C1 segment of cervical spinal cord (tissue), 14 donors: ENCODE data around the gene LYPD6B.

Experiments
- DNase-seq, 14 donors: peaks; one replicate each; lab custom pipeline; 2025; lab: John Stamatoyannopoulos, UW

The LYPD6B gene

GRCh38 chr2:149070681-149071320 is 32.3 kb downstream of the LYPD6B start:
- peak in 1 of 14 donors; percentile 54 for DNase-seq

- DNase-seq = no peak
Measured at GRCh38 chr2:149075105-149075504, 36.6 kb downstream of the LYPD6B start.

GRCh38 chr2:149075853-149076252 is 37.4 kb downstream of the LYPD6B start:
- no peak for DNase-seq

DNA sequence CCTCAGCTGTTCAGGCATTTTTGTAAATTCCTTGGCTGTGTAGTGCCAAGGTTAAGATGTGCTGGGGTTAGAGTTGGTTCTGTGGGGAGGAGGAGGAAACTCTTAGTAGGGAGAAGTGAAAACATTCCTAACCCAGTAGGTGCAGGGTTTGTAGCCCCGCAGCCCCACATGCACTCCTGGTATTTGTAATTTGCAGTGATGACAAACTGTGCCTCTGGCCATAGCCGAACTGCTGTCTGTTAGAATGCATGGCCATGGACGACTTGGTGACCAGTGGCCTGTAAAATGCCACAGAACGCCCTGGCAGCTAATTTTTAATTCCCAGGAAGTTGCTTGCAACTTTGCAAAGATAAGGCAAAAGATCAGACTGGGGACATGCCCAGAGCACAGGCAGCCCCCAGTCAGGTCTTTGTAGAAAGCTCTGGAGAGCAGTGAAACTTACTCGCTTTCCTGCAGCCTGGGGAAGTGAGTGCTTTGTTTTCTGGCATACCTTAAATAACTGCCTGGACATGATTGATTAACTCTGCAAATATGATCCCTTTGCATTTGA is 38.4 kb downstream of the LYPD6B start:
- no peak for DNase-seq

DNA sequence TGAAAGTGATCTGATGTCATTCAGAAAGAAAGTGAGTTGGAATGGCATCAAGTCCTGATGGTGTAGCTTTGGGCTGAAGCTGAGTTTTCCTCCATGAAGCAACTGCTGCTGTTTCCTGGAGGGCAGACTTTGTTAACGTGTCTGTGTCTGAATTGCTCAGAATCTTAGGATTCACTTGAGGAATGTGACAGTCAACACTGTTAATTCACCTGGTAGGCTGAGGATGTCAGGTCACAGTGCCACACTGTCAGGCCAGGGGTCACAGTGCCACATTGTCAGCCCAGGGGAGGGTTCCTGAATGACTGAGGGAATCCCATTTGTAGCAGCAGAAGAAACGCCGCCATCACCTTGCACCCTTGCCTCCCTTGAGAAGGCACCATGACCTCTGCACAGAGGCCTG is 39.4 kb downstream of the LYPD6B start:
- DNase-seq = no peak

GRCh38 chr2:149080099-149080498 is 41.6 kb downstream of the LYPD6B start:
- no peak for DNase-seq

DNA sequence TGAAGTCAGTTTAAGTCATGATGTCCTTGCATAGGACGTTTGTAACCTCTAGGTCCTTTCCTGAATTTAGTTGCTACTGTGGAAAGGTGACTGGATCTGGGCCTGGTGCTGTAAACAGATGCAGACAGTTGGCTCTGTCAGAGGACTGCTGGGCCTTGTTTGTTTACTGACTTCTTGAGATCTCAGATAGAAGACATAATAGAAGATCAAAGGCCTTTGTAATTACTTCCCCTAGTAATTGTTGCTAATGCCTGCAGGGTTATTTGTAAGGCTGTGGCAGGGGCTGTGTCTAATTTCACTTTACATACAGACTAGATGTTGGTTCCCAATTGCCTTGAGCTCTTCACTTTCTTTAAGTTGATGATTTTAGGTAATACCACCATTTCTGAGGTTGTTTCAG is 42.5 kb downstream of the LYPD6B start:
- DNase-seq = no peak

GRCh38 chr2:149082079-149082478 is 43.6 kb downstream of the LYPD6B start:
- DNase-seq = no peak

DNA sequence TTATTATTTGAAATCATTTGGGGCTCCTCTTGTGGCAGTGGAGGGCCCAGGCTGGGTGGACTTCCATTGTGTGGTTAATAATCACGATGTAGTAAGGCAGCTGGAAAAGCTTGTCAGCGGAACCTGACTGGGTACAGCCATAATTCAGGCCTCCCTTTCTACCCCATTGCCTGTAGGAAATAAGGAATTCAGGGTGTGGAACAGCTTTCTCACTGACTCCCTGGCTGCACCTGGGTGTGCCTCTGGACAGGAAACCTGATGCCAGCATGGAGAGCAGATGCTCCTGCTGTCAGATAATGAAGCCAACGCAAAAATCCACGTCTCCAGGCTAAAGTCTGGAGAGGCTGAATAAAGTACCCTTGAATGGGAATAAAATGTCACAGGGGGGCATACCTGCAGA is 44.2 kb downstream of the LYPD6B start:
- no peak for DNase-seq

DNA sequence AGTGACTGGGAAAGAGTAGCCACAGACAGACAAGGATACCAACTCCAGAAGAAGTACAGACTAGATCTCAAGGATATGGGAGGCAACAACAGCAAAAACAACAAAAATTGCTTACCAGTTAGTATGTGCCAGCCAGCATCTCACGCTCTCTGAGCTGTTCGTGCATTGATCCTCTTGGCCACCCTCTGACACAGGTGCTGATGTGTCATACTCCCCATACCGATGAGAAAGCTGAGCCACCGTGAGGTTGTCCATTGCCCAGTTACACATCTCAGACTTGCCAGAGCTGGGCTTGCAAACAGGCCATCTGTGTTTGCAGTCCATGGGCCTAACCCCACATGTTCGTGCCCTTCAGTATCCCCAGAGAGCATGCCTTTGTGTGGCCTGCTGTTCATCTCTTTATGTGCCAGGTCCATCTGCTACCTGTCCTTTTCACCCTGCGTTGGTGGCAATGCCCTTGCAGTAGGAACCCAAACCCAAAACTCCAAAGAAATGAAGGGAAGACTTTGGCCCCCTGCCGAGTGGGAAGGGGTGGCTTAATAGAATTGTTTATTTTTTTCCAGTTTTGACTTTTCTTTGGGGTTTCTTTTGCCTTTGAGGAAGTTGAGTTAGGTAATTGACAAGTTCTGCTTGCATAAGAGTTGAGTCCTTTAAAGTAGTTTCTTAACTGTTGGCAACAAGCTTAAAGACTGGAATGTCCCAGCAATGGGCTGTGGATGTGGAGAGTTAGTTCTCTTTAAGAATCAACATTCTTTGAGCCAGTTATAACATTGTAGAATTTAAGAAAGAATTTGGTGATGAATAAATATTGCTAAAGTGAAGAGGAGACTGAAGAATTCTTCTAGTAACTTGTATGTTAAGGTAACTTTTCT is 46.7 kb downstream of the LYPD6B start:
- no peak for DNase-seq

DNA sequence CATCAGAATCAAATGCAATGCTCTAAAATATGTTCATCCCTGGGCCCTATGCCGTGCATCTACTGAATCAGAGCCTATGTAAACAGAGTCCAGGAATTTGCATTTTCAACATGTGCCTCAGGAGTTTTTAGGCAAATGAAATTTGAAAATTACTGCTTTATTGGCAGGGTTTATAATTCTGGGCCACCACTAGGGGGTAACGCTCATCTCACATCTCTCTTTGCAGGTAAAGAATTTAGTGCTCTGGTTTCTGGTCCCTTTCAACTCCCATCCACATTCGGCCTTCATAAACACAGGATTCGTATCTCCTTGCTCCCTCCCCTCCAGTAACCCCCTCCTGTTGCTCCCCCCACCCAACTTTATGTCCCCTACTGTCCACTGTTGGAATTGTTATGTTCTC is 49.3 kb downstream of the LYPD6B start:
- DNase-seq = no peak

DNA sequence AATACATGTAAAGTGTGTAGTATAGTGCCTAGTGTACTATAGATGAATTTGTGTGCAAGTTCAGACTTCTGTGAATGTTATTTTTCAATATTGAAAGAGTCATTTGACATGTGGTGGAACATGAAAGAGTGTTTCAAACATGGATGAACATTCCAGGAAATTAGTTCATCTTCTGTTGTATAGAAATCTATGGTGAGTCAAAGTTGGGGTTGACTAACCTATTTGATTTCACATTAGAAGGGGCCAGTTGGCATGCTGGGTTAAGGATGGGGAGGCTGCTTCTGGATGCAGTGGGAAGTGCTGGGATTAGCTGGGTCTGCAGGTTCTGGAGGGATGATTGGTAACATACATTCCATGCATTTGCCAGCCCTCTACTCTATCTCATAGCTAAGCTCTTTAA is 50.6 kb downstream of the LYPD6B start:
- DNase-seq = no peak

DNA sequence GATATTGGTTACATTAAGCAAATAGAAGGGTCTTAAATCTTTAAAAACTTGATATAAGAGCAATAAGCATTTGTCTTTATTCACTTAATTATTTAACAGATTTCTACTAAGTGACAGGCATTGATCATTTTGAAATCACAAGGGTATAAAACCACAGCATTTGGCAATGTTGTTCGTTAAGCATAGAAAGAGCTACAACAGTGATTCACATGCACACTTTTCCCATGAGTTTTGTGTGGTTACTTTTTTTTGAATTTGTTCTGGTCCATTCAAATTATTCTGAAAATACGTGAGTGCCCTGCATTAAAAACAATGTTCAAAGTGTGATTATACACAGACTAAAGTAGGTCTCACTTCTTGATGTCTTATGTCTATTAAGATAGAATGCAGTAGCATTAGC is 52.2 kb downstream of the LYPD6B start:
- no peak for DNase-seq

- no peak for DNase-seq
Measured at GRCh38 chr2:149093579-149093978, 55.1 kb downstream of the LYPD6B start.

- no peak for DNase-seq
Measured at GRCh38 chr2:149094217-149095015, 55.9 kb downstream of the LYPD6B start.

GRCh38 chr2:149098701-149099100 is 60.2 kb downstream of the LYPD6B start:
- no peak for DNase-seq

GRCh38 chr2:149099298-149099697 is 60.8 kb downstream of the LYPD6B start:
- DNase-seq = no peak

DNA sequence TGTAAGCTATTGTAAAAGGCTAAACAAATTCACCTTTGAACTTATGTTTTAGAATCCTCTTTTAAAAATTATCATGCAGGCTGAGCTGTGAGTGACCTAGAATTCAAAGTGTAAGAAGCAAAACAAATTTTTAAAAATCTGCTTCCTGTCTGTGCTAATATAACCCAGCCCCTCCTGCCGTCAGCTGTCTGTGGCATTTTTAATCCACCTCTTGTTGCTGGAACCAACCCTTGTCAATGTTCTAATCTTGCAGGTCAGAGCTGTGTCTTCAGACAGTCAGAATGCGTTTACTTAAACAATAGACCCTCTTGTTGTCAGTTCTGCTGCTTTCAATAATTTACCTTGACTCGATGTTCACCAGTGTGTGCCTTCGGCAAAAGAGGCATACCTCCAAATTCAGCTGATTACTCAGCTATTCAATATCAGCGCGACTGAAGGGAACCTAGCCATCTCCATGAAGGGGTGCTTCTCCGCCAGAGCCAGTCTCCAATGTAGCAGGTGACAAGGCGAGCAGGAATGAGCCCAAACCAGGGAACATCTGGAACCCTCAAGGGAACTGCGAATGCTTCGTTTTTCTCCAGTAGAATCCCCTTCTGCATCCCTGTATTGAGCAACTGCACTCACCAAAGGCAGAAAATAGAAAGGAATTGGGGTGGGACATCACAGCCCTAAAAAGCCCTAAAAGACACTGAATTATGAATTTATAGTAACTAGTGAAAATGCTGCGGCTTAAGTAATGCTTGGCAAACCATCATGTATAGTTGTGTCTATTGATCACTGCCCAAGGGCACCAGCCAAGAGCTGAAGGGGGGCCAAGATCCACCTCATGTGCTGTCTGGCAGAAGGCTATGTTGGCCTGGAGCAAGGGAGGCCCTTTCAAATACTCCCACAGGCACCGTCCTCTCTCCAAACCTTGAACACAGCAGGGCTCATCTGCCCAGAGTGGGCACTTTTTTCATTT is 62.5 kb downstream of the LYPD6B start:
- no peak for DNase-seq

GRCh38 chr2:149101818-149102217 is 63.3 kb downstream of the LYPD6B start:
- DNase-seq = no peak

DNA sequence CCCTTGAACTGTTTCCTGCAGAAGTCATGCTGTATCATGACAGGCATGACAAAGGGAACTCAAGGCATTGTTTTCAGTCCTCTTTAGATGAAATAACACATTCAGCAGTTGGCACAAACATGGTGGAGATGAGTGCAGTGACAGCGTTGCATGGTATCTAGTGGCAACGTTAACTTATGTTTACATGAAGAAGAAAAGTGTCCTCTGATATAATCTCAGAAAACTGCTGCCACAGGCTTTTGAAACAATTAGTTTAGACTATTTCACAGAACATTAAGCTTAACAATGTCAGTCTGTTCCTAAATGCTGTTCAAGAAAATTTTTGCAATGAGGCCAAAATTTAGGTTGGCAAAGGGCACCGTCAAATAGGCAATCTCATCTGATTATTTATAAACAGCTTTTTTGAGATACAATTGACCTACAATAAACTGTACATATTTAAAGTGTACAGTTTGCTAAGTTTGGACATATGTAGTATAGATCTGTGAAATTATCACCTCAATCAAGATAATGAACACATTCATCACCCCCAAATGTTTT is 64.7 kb downstream of the LYPD6B start:
- DNase-seq = no peak

GRCh38 chr2:149104221-149104620 is 65.7 kb downstream of the LYPD6B start:
- DNase-seq = no peak
